ENCODE data around the gene NAP1L1.

Gene NAP1L1

GRCh38 chr12:76103958-76104357 lies 19.5 kb upstream of the NAP1L1 start:
- Histone ChIP-seq H3K27ac (replicated peaks) (no peak overlapping the region), H3K4me3 (replicated peaks; ENCODE audit: insufficient read depth, low read length) (no peak overlapping the region), H3K27me3 (ENCODE audit: insufficient read depth, poor library complexity, severe bottlenecking) (no peaks in the 10 kb centered on the region)
- no peak for DNase-seq (ENCODE audit: low read depth in 1 of 2, low spot score in 1 of 2)
- TF ChIP-seq POLR2AphosphoS5 (IDR thresholded peaks at IDR 0.05; ENCODE audit: low read depth) (no peak), GABPA (IDR thresholded peaks at IDR 0.05; ENCODE audit: low read depth) (no peak), SPI1 (IDR thresholded peaks at IDR 0.05; ENCODE audit: borderline replicate concordance, low read depth) (no peak), REST (IDR thresholded peaks at IDR 0.05; ENCODE audit: insufficient replicate concordance, low read depth) (no peak)
- TF ChIP-seq, protein P1, sequence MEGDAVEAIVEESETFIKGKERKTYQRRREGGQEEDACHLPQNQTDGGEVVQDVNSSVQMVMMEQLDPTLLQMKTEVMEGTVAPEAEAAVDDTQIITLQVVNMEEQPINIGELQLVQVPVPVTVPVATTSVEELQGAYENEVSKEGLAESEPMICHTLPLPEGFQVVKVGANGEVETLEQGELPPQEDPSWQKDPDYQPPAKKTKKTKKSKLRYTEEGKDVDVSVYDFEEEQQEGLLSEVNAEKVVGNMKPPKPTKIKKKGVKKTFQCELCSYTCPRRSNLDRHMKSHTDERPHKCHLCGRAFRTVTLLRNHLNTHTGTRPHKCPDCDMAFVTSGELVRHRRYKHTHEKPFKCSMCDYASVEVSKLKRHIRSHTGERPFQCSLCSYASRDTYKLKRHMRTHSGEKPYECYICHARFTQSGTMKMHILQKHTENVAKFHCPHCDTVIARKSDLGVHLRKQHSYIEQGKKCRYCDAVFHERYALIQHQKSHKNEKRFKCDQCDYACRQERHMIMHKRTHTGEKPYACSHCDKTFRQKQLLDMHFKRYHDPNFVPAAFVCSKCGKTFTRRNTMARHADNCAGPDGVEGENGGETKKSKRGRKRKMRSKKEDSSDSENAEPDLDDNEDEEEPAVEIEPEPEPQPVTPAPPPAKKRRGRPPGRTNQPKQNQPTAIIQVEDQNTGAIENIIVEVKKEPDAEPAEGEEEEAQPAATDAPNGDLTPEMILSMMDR (IDR thresholded peaks at IDR 0.05; ENCODE audit: insufficient read depth, low read length): no peak

DNA sequence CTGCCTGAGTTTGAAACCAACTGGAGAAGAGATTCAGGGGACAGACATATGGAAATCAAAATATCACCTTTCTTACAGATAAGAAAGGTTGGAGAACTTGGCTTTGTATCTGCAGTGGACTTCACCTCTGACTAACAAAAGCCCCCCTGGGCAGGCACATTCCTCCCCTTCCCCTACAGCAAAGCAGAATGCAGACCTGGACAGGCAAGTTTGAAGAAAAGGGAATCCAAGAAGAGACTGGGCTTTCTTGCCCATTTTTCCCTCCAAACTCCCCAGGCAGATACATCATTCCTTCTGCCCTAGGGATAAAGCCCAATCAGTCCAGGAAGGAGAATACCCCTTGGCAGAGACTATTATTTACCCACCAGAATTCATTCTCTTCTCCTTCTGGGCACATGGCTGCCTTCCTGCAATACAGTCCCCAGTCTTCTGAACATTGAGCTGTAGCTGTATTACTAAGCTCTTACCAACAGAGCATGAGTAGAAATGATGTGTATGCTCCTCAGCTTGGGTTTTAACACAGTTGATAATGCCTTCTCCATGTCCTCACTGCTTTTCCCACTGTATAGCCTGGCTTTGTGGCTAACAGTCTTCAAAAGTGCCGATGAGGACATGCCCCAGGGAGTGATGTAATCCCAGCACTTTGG lies 17.4 kb upstream of the NAP1L1 start:
- Histone ChIP-seq H3K27me3 (ENCODE audit: insufficient read depth, poor library complexity, severe bottlenecking) (no peaks in the 10 kb centered on the region), H3K4me3 (replicated peaks; ENCODE audit: insufficient read depth, low read length) (no peak overlapping the region), H3K27ac (replicated peaks) (no peak overlapping the region)
- no peak for DNase-seq (ENCODE audit: low read depth in 1 of 2, low spot score in 1 of 2)
- no peak for TF ChIP-seq POLR2AphosphoS5 (IDR thresholded peaks at IDR 0.05; ENCODE audit: low read depth)
- TF ChIP-seq REST (IDR thresholded peaks at IDR 0.05; ENCODE audit: insufficient replicate concordance, low read depth): no peak
- TF ChIP-seq, protein P1 (IDR thresholded peaks at IDR 0.05; ENCODE audit: insufficient read depth, low read length): no peak
- no peak for TF ChIP-seq SPI1 (IDR thresholded peaks at IDR 0.05; ENCODE audit: borderline replicate concordance, low read depth)
- no peak for TF ChIP-seq GABPA (IDR thresholded peaks at IDR 0.05; ENCODE audit: low read depth)

DNA sequence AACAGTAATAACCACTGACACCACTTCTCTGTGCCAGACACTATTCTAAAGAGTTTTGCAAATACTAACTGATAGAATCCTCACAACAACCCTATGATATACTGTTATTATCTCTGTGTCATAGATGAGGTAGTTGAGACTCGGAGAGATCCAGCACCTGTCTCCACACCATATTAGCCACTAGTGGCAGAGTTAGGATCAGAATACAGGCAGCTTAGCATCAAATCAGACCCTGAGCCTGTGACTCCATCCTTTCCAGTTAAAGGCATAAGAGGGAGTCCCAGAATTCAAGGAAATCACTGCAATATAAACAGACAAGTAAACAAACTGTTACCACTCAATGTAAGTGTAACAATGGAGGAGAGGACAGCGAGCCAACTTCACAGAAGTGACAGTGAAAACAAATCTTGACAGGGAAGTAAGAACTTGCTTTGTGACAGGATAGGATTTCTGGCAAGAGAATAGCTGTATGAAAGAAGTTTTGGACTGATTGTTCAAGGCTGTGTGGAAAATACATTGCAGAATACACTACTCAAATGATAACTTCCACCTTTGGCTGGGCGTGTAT lies 11.7 kb upstream of the NAP1L1 start:
- no peaks in the 10 kb centered on the region for H3K27me3 ChIP-seq (ENCODE audit: insufficient read depth, poor library complexity, severe bottlenecking)
- H3K4me3 ChIP-seq (replicated peaks; ENCODE audit: insufficient read depth, low read length): no peak overlapping the region
- TF ChIP-seq POLR2AphosphoS5 (IDR thresholded peaks at IDR 0.05; ENCODE audit: low read depth) (no peak), GABPA (IDR thresholded peaks at IDR 0.05; ENCODE audit: low read depth) (no peak), SPI1 (IDR thresholded peaks at IDR 0.05; ENCODE audit: borderline replicate concordance, low read depth) (no peak), REST (IDR thresholded peaks at IDR 0.05; ENCODE audit: insufficient replicate concordance, low read depth) (no peak)
- TF ChIP-seq, protein P1 (IDR thresholded peaks at IDR 0.05; ENCODE audit: insufficient read depth, low read length): no peak
- DNase-seq (ENCODE audit: low read depth in 1 of 2, low spot score in 1 of 2): no peak
- H3K27ac ChIP-seq (replicated peaks): no peak overlapping the region
